IMR-90 (cell line): ENCODE results near the gene ZNF597. TPM values are rescaled to one million over a fixed set of nuclear protein-coding genes. Genes with fewer than 3 reads are reported as not detected.
A peak's percentile ranks its signal among the peaks of the same experiment; 100 is the strongest.

Experiments
- ATAC-seq: fragments of 200-7000 bp; cut with Tn5 transposase; 2 replicates; pipeline ENCODE4 v1.9.1; 2020; ENCODE audit warnings: low read depth, mild to moderate bottlenecking, moderate library complexity
- BruUV-seq: library from RNA; stranded (reverse); fragments of 400-500 nt; replicated peaks from 2 replicates; lab custom pipeline; 2021; lab: Mats Ljungman, UMichigan
- CTCF ChIA-PET: fragments of 300-600 bp; formaldehyde crosslinking; extraction: SDS; loops from one replicate; lab custom pipeline; 2021; ENCODE audit warnings: antibody characterized with exemption; lab: Yijun Ruan, JAX
- POLR2A ChIA-PET: fragments of 300-600 bp; sonication (Branson Sonifier 250); formaldehyde crosslinking; loops from one replicate; lab custom pipeline; 2022; ENCODE audit warnings: antibody characterized with exemption; ENCODE audit not compliant: unreplicated experiment; lab: Charles Lee
- DNase-seq: peaks from one replicate; pipeline ENCODE4 v3.0.0; 2013
- H2AFZ ChIP-seq: replicated peaks from 2 replicates; pipeline ENCODE3; 2013; ENCODE audit warnings: low read length, mild to moderate bottlenecking; ENCODE audit not compliant: poor library complexity
- H2AK5ac ChIP-seq: 2 replicates; pipeline ENCODE4 v1.6.1; 2013; ENCODE audit warnings: low read depth, low read length, inconsistent platforms
- H2AK9ac ChIP-seq: replicated peaks from 2 replicates; pipeline ENCODE3; 2013; ENCODE audit warnings: mild to moderate bottlenecking, low read depth, low read length, moderate library complexity; ENCODE audit not compliant: poor library complexity
- H2BK120ac ChIP-seq: 2 replicates; pipeline ENCODE4 v1.6.1; 2013; ENCODE audit warnings: low read depth, low read length, inconsistent platforms
- H2BK15ac ChIP-seq: 3 replicates; pipeline ENCODE4 v1.6.1; 2013; ENCODE audit warnings: low read depth, low read length, inconsistent platforms
- H2BK20ac ChIP-seq: 2 replicates; pipeline ENCODE4 v1.6.1; 2013; ENCODE audit warnings: low read depth, mild to moderate bottlenecking, inconsistent platforms, low read length, moderate library complexity
- H2BK5ac ChIP-seq: 2 replicates; pipeline ENCODE4 v1.6.1; 2013; ENCODE audit warnings: mild to moderate bottlenecking, low read depth, low read length, inconsistent platforms; ENCODE audit not compliant: poor library complexity, severe bottlenecking
- H3K14ac ChIP-seq: replicated peaks from 2 replicates; pipeline ENCODE4 v1.6.1; 2013; ENCODE audit warnings: low read depth, low read length, inconsistent platforms
- H3K18ac ChIP-seq: 2 replicates; pipeline ENCODE4 v1.6.1; 2013; ENCODE audit warnings: low read depth, low read length, control low read depth
- H3K23ac ChIP-seq: 2 replicates; pipeline ENCODE4 v1.6.1; 2013; ENCODE audit warnings: low read depth, low read length, inconsistent platforms
- H3K27ac ChIP-seq: 2 replicates; pipeline ENCODE4 v1.5.1; 2013; ENCODE audit warnings: mild to moderate bottlenecking, control low read depth, low read length; ENCODE audit not compliant: insufficient read depth
- H3K27me3 ChIP-seq: 2 replicates; pipeline ENCODE4 v1.6.1; 2013; ENCODE audit warnings: low read length; ENCODE audit not compliant: control insufficient read depth, insufficient read depth
- H3K36me3 ChIP-seq: 2 replicates; pipeline ENCODE4 v1.6.1; 2013; ENCODE audit warnings: low read length, mixed read lengths; ENCODE audit not compliant: control insufficient read depth, insufficient read depth
- H3K4ac ChIP-seq: 2 replicates; pipeline ENCODE4 v1.6.1; 2013; ENCODE audit warnings: low read depth, low read length, inconsistent platforms
- H3K4me1 ChIP-seq: 2 replicates; pipeline ENCODE4 v1.6.1; 2013; ENCODE audit warnings: low read length, mixed read lengths; ENCODE audit not compliant: control insufficient read depth, insufficient read depth
- H3K4me2 ChIP-seq: 2 replicates; pipeline ENCODE4 v1.6.1; 2013; ENCODE audit warnings: low read depth, mild to moderate bottlenecking, control low read depth, low read length, moderate library complexity
- H3K4me3 ChIP-seq: 2 replicates; pipeline ENCODE4 v1.5.1; 2013; ENCODE audit warnings: low read depth, mild to moderate bottlenecking, control low read depth, low read length, moderate library complexity; ENCODE audit not compliant: insufficient read depth
- H3K56ac ChIP-seq: 2 replicates; pipeline ENCODE4 v1.6.1; 2013; ENCODE audit warnings: low read length, inconsistent platforms; ENCODE audit not compliant: insufficient read depth; ENCODE audit errors: extremely low read depth
- H3K79me1 ChIP-seq, 2 experiments: 2 replicates each; pipeline ENCODE4 v1.6.1; 2013; ENCODE audit warnings: low read length in 2 of 2, inconsistent platforms in 1 of 2, low read depth in 1 of 2
- H3K9ac ChIP-seq: 2 replicates; pipeline ENCODE4 v1.6.1; 2013; ENCODE audit warnings: low read depth, low read length, control low read depth
- H3K9me1 ChIP-seq: 2 replicates; pipeline ENCODE4 v1.6.1; 2013; ENCODE audit warnings: low read length, inconsistent platforms; ENCODE audit not compliant: insufficient read depth
- H3K9me3 ChIP-seq: 2 replicates; pipeline ENCODE4 v1.6.1; 2013; ENCODE audit warnings: low read length; ENCODE audit not compliant: control insufficient read depth, insufficient read depth
- H4K20me1 ChIP-seq: 2 replicates; pipeline ENCODE4 v1.6.1; 2013; ENCODE audit warnings: low read length, inconsistent platforms; ENCODE audit not compliant: insufficient read depth
- H4K5ac ChIP-seq: 2 replicates; pipeline ENCODE4 v1.6.1; 2013; ENCODE audit warnings: mild to moderate bottlenecking, low read depth, low read length, control low read depth
- H4K8ac ChIP-seq, 2 experiments: 2 replicates each; pipeline ENCODE4 v1.6.1; 2013; ENCODE audit warnings: low read depth in 2 of 2, low read length in 2 of 2, control low read depth in 1 of 2, inconsistent platforms in 1 of 2
- H4K91ac ChIP-seq: 2 replicates; pipeline ENCODE4 v1.6.1; 2013; ENCODE audit warnings: low read depth, low read length, inconsistent platforms; ENCODE audit not compliant: insufficient read depth
- MAFK ChIP-seq: IDR thresholded peaks from 2 replicates; pipeline ENCODE4 v1.6.1; 2012; ENCODE audit warnings: low read depth, low read length, improper control_type of control experiment
- MXI1 ChIP-seq: IDR thresholded peaks from 2 replicates; pipeline ENCODE4 v1.6.1; 2012; ENCODE audit warnings: low read depth, mild to moderate bottlenecking, low read length, moderate library complexity, borderline replicate concordance
- WGBS, 2 experiments: methylation state at CpG; one replicate each; pipeline versions ENCODE4 v1.1.5 to v1.1.7; 2013; ENCODE audit warnings: missing lambda C conversion rate in 2 of 2; ENCODE audit not compliant: insufficient read length in 1 of 2; ENCODE audit errors: extremely low coverage in 2 of 2; 5-methylcytosine and 5-hydroxymethylcytosine counted together
- dilution Hi-C: fragments of 300-500 bp; cut with HindIII; formaldehyde crosslinking; loops from one replicate; pipeline ENCODE4 v1.14.3; 2018; ENCODE audit warnings: low sequenced_read_pairs; ENCODE audit not compliant: unreplicated experiment
- in situ Hi-C: fragments of 300-500 bp; cut with MboI; formaldehyde crosslinking; loops from 3 replicates; pipeline ENCODE4 v1.14.3; 2019; ENCODE audit warnings: low sequenced_read_pairs, inconsistent platforms, mixed read lengths
- intact Hi-C: fragments of 100-400 bp; cut with micrococcal nuclease; formaldehyde crosslinking; loops from 2 replicates; pipeline ENCODE4 v1.10.0; 2022
- polyA plus RNA-seq, 3 experiments: library from polyadenylated mRNA; depleted of rRNA; stranded (reverse); fragments of >200 nt; gene quantifications; 2 replicates each; pipeline ENCODE4 v1.2.3, GENCODE V29; 2012; ENCODE audit warnings: low replicate concordance in 1 of 3
- total RNA-seq: library from RNA; depleted of rRNA; stranded (reverse); fragments of >200 nt; gene quantifications from 2 replicates; pipeline ENCODE4 v1.2.3, GENCODE V29; 2012

Gene ZNF597
- total and polyA plus RNA-seq, 2 of the 4 experiments (the other 2 are of a cell fraction) = 0.91 to 3.0 TPM

GRCh38 chr16:3460585-3460984 lies 17.3 kb upstream of the ZNF597 start:
- H3K4me1 ChIP-seq = peaks cover 15% of the 10 kb centered on the region
- H3K9me3 ChIP-seq = no peaks in the 10 kb centered on the region
- H2AK9ac ChIP-seq = no peak overlapping the region
- H3K4ac ChIP-seq = no peak overlapping the region
- H3K79me1 ChIP-seq = peaks cover 18 to 80% of the 10 kb centered on the region in 2 experiments
- H3K9me1 ChIP-seq = peaks cover 31% of the 10 kb centered on the region
- no peak for DNase-seq
- H2AFZ ChIP-seq = no peak overlapping the region
- intact Hi-C loops (no loop called here), in situ Hi-C loops (no loop called here), dilution Hi-C loops (no loop called here)
- H3K27ac ChIP-seq = no peak overlapping the region
- H3K14ac ChIP-seq = no peak overlapping the region
- no peak overlapping the region for H4K5ac ChIP-seq
- H3K4me3 ChIP-seq = no peak overlapping the region
- peaks cover 68% of the 10 kb centered on the region for H4K20me1 ChIP-seq
- ATAC-seq = no peak
- TF ChIP-seq MXI1 = no peak
- 0 out of 2 replicates have a peak, but pooled peaks have one; percentile 22 for TF ChIP-seq MAFK
- no peaks in the 10 kb centered on the region; the same call in 1 of the 2 replicates for H3K36me3 ChIP-seq
- no peak overlapping the region for H2BK15ac ChIP-seq
- no peak overlapping the region for H2AK5ac ChIP-seq
- H2BK20ac ChIP-seq = no peak overlapping the region
- no peak overlapping the region for H4K8ac ChIP-seq
- ChIA-PET POLR2A (no interaction called here), CTCF (no interaction called here)
- no peak overlapping the region for H2BK120ac ChIP-seq
- no peak overlapping the region for H3K4me2 ChIP-seq
- H4K91ac ChIP-seq = no peak overlapping the region
- 100% methylated on average over 3 of the region's 8 CpGs; no CpG with 5 or more reads in 1 of the 2 experiments for WGBS, 2 experiments
- H2BK5ac ChIP-seq = no peak overlapping the region
- H3K9ac ChIP-seq = no peak overlapping the region
- no peak overlapping the region for H3K56ac ChIP-seq
- H3K18ac ChIP-seq = no peak overlapping the region
- BruUV-seq = no TSS peak
- no peak overlapping the region for H3K23ac ChIP-seq
- H3K27me3 ChIP-seq = no peaks in the 10 kb centered on the region
